ENCODE data around the gene ATXN7L1.
"Not testable (repeated sequence)": the region's sequence is repeated elsewhere in the genome, so short reads cannot be mapped to it uniquely, and the experiment has no call there.

Gene ATXN7L1

GRCh38 chr7:105854498-105854897 lies 21.9 kb downstream of the ATXN7L1 start:
- no peak for DNase-seq

GRCh38 chr7:105853931-105854419 lies 22.4 kb downstream of the ATXN7L1 start:
- no peak for DNase-seq

GRCh38 chr7:105851064-105851463 lies 25.3 kb downstream of the ATXN7L1 start:
- DNase-seq = no peak

- DNase-seq = no peak
Measured at GRCh38 chr7:105849122-105849855, 27.1 kb downstream of the ATXN7L1 start.

- no peak for DNase-seq
Measured at GRCh38 chr7:105846404-105846803, 30.0 kb downstream of the ATXN7L1 start.

GRCh38 chr7:105844681-105845080 lies 31.7 kb downstream of the ATXN7L1 start:
- DNase-seq = not testable (repeated sequence)

GRCh38 chr7:105841866-105842265 lies 34.5 kb downstream of the ATXN7L1 start:
- no peak for DNase-seq

- no peak for DNase-seq
Measured at GRCh38 chr7:105840981-105841749, 35.2 kb downstream of the ATXN7L1 start.

- DNase-seq = no peak
Measured at GRCh38 chr7:105839266-105839665, 37.1 kb downstream of the ATXN7L1 start.

- DNase-seq = peak; percentile 82
Measured at GRCh38 chr7:105838627-105839231, 37.7 kb downstream of the ATXN7L1 start.

GRCh38 chr7:105837765-105838626 lies 38.4 kb downstream of the ATXN7L1 start:
- DNase-seq = peak; percentile 82

GRCh38 chr7:105835441-105835840 lies 41.0 kb downstream of the ATXN7L1 start:
- no peak for DNase-seq

GRCh38 chr7:105831824-105832535 lies 44.4 kb downstream of the ATXN7L1 start:
- DNase-seq = no peak

- no peak for DNase-seq
Measured at GRCh38 chr7:105831302-105831620, 45.1 kb downstream of the ATXN7L1 start.

GRCh38 chr7:105830405-105831301 lies 45.7 kb downstream of the ATXN7L1 start:
- DNase-seq = no peak

- no peak for DNase-seq
Measured at GRCh38 chr7:105829681-105830322, 46.6 kb downstream of the ATXN7L1 start.

- no peak for DNase-seq
Measured at GRCh38 chr7:105828141-105828540, 48.3 kb downstream of the ATXN7L1 start.

GRCh38 chr7:105827151-105827875 lies 49.1 kb downstream of the ATXN7L1 start:
- no peak for DNase-seq

- DNase-seq = no peak
Measured at GRCh38 chr7:105826143-105826542, 50.3 kb downstream of the ATXN7L1 start.

- no peak for DNase-seq
Measured at GRCh38 chr7:105825371-105825770, 51.0 kb downstream of the ATXN7L1 start.
